Stomach (tissue), 9 donors: ENCODE data around the gene IP6K1. TPM values are rescaled to one million over a fixed set of nuclear protein-coding genes. Genes with fewer than 3 reads are reported as not detected.

Experiments used
- DNase-seq, 2 donors: peaks; one replicate each; pipeline versions ENCODE4 v3.0.0 to v3.0.0-alpha.2; 2013 to 2019
- H3K27ac ChIP-seq, 5 donors: fragments of 200-600 bp in 4 of 5; sonication (generic) in 4 of 5; one replicate each; pipeline ENCODE4 v1.5.1; 2013 to 2019; ENCODE audit warnings: mild to moderate bottlenecking in 1 of 5, moderate library complexity in 1 of 5
- H3K27me3 ChIP-seq, 3 donors: fragments of 200-600 bp; sonication (generic); one replicate each; pipeline ENCODE4 v1.5.1; 2017 to 2019; ENCODE audit warnings: mixed run types in 1 of 3
- H3K36me3 ChIP-seq, 4 donors: fragments of 200-600 bp; sonication (generic); 1 replicate in 3 of 4; 2 replicates in 1 of 4; pipeline ENCODE4 v1.5.1; 2016 to 2019
- H3K4me1 ChIP-seq, 4 donors: fragments of 200-600 bp; sonication (generic); one replicate each; pipeline ENCODE4 v1.5.1; 2016 to 2019
- H3K4me3 ChIP-seq, 4 donors: fragments of 200-600 bp; sonication (generic) in 3 of 4; one replicate each; pipeline ENCODE4 v1.5.1; 2016 to 2019; ENCODE audit warnings: mild to moderate bottlenecking in 1 of 4
- H3K9me3 ChIP-seq, 4 donors: fragments of 200-600 bp; sonication (generic); one replicate each; pipeline ENCODE4 v1.5.1; 2016 to 2019
- CTCF ChIP-seq, 7 experiments: fragments of 450-650 bp in 4 of 7; fragments of 200-600 bp in 3 of 7; sonication (generic) in 3 of 7; IDR thresholded peaks; one replicate each; pipeline ENCODE4 v1.5.1; 2016 to 2019; ENCODE audit warnings: antibody characterized with exemption in 7 of 7, control low read depth in 2 of 7, mild to moderate bottlenecking in 1 of 7
- EP300 ChIP-seq: sonication (generic); formaldehyde crosslinking; IDR thresholded peaks from one replicate; pipeline ENCODE4 v1.6.1; 2017; ENCODE audit warnings: antibody characterized with exemption
- POLR2A ChIP-seq, 4 donors: fragments of 450-650 bp; IDR thresholded peaks; one replicate each; pipeline ENCODE4 v1.6.1; 2016; ENCODE audit warnings: antibody characterized with exemption in 4 of 4, control low read depth in 2 of 4, mild to moderate bottlenecking in 1 of 4, moderate library complexity in 1 of 4
- POLR2AphosphoS5 ChIP-seq, 3 donors: sonication (generic); formaldehyde crosslinking; IDR thresholded peaks; one replicate each; pipeline ENCODE4 v1.6.1; 2016; ENCODE audit warnings: antibody characterized with exemption in 3 of 3
- WGBS, 5 donors: extraction: QIAGEN DNeasy Blood & Tissue Kit in 3 of 5; methylation state at CpG; one replicate each; pipeline versions ENCODE4 v1.1.5 to v1.1.7; 2013 to 2018; 5-methylcytosine and 5-hydroxymethylcytosine counted together
- intact Hi-C: fragments of 100-400 bp; cut with DNase I; formaldehyde crosslinking; loops from one replicate; pipeline ENCODE4 v1.15.1; 2023; ENCODE audit warnings: low total_unique reads
- polyA plus RNA-seq, 3 donors: library from polyadenylated mRNA; stranded (reverse); fragments of 200-250 nt; gene quantifications; one replicate each; pipeline ENCODE4 v1.2.3, GENCODE V29; 2013
- total RNA-seq, 5 donors: library from RNA; depleted of rRNA; stranded (reverse); fragments of >200 nt; gene quantifications; one replicate each; pipeline versions ENCODE4 v1.1.0 to v1.2.3, GENCODE V29; 2014 to 2016
- donor health status: healthy with polysubstance abuse.
- donor health status: Bipolar disorder and iron deficiency.
- donor health status: healthy.

Gene IP6K1
- total and polyA plus RNA-seq, 8 donors = 7.7 to 68.3 (median 21.6) TPM

DNA sequence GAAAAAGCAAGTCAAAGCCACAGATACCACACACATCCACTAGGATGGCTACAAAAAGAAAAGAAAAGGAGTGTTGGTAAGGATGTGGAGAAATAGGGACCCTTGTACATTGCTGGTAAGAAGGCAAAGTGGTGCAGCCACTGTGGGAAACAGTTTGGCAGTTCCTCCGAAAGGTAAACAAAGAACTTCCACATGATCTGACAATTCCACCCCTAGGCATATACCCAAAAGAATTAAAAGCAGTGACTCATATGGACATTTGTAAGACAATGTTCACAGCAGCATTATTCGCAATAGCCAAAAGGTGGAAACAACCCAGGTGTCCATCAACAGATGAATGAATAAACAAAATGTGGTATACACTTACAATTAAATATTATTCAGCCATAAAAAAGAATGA lies 40.4 kb downstream of the IP6K1 start:
- intact Hi-C loops = no loop called here
- Histone ChIP-seq H3K27ac (no peak overlapping the region), H3K36me3 (peaks cover 7 to 77% (median 70%) of the 10 kb centered on the region in 4 donors), H3K27me3 (no peaks in the 10 kb centered on the region), H3K4me1 (peaks cover 0 to 33% (median 13%) of the 10 kb centered on the region in 4 donors), H3K4me3 (no peak overlapping the region), H3K9me3 (no peaks in the 10 kb centered on the region)
- 67 to 86% (median 76%) methylated on average over 2 of the region's 2 CpGs for WGBS, 5 donors
- no peak for TF ChIP-seq POLR2AphosphoS5 (IDR thresholded peaks at IDR 0.05)
- no peak for TF ChIP-seq POLR2A (IDR thresholded peaks at IDR 0.05)
- no peak for TF ChIP-seq CTCF (IDR thresholded peaks at IDR 0.05)
- TF ChIP-seq EP300 = no peak
- no peak for DNase-seq

- Histone ChIP-seq H3K4me3 (no peak overlapping the region), H3K27me3 (no peaks in the 10 kb centered on the region), H3K4me1 (peaks cover 0 to 7% (median 0%) of the 10 kb centered on the region in 4 donors), H3K27ac (no peak overlapping the region), H3K9me3 (no peaks in the 10 kb centered on the region), H3K36me3 (peaks cover 25 to 81% (median 78%) of the 10 kb centered on the region in 4 donors)
- TF ChIP-seq POLR2AphosphoS5 (IDR thresholded peaks at IDR 0.05) = no peak
- TF ChIP-seq CTCF (IDR thresholded peaks at IDR 0.05) = no peak
- no peak for TF ChIP-seq EP300
- no peak for TF ChIP-seq POLR2A (IDR thresholded peaks at IDR 0.05)
- DNase-seq = no peak
- intact Hi-C loops = no loop called here
Measured at GRCh38 chr3:49740427-49740826, 45.9 kb downstream of the IP6K1 start.

DNA sequence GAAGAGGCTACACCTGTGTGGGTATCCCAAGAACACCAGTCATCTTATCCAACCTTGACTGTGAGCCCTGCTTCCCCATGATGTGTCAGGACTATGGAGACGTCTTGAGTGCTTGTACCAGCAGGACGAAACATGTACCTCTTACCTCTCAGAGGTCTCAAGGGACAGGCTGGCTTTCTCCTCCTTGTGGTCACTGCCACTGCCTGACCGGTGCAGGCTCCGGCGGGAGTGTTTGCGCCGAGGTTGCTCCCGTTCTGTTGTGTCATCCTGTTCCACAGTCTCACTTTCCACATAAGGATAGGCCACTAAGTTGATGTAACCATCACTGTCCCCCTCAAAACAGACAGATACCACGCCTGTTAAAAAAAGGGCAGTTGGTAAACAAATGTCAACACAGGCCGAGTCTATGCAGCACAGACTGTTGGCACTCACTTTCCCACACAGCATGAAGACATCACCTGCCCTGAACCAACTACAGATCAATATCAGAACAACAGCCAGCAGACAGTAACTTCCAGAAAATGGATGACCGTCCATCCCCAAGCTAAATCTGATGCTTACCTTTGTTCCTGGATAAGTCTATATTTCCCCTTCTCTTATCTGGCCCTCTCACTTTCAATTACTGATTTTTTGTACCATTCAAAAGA lies 48.2 kb downstream of the IP6K1 start:
- H3K27me3 ChIP-seq = no peaks in the 10 kb centered on the region
- no peak overlapping the region for H3K27ac ChIP-seq
- H3K4me3 ChIP-seq = no peak overlapping the region
- DNase-seq = no peak
- 92 to 95% (median 94%) methylated on average over 11 of the region's 11 CpGs for WGBS, 5 donors
- no peaks in the 10 kb centered on the region for H3K4me1 ChIP-seq
- H3K36me3 ChIP-seq = peaks cover 36 to 92% (median 83%) of the 10 kb centered on the region in 4 donors
- TF ChIP-seq CTCF (IDR thresholded peaks at IDR 0.05) (no peak), EP300 (no peak), POLR2AphosphoS5 (IDR thresholded peaks at IDR 0.05) (no peak), POLR2A (IDR thresholded peaks at IDR 0.05) (no peak)
- no peaks in the 10 kb centered on the region for H3K9me3 ChIP-seq
- intact Hi-C loops = no loop called here

DNA sequence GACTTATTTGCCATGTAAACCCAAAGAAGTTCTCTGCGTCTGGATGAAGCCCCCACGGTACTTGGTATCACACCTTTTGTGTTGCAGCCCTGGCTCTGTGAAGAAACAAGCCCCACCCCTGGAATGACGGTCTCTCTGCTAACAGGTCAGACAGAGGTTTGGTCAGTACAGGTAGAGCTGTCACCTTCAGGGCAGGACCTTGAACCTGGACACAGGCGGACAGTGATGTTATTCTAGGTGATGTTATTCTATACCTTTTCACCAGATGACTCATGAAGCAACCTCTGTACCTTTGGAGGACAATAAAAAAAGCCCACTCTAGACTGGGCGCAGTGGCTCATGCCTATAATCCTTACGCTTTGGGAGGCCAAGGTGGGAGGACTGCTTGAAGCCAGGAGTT lies 51.6 kb downstream of the IP6K1 start:
- no peak overlapping the region for H3K27ac ChIP-seq
- no peaks in the 10 kb centered on the region for H3K27me3 ChIP-seq
- no peaks in the 10 kb centered on the region for H3K4me1 ChIP-seq
- peaks cover 52 to 95% (median 95%) of the 10 kb centered on the region in 4 donors for H3K36me3 ChIP-seq
- intact Hi-C loops = no loop called here
- no peaks in the 10 kb centered on the region for H3K9me3 ChIP-seq
- H3K4me3 ChIP-seq = no peak overlapping the region
- 89 to 95% (median 93%) methylated on average over 6 of the region's 6 CpGs for WGBS, 5 donors
- DNase-seq = peak in 1 of 2 donors; percentile 11
- TF ChIP-seq CTCF (IDR thresholded peaks at IDR 0.05) = no peak
- TF ChIP-seq POLR2A (IDR thresholded peaks at IDR 0.05) = no peak
- TF ChIP-seq POLR2AphosphoS5 (IDR thresholded peaks at IDR 0.05) = no peak
- TF ChIP-seq EP300 = no peak
